ENCODE measurements around the gene C11orf68.
"Not testable (repeated sequence)": the region's sequence is repeated elsewhere in the genome, so short reads cannot be mapped to it uniquely, and the experiment has no call there.

Gene C11orf68

GRCh38 chr11:65918211-65919140 lies at the start of gene C11orf68:
TSS of gene C11orf68 (minus strand) at chr11:65919062. CDS start at chr11:65919031, 31 bp downstream.
- no peak for DNase-seq (ENCODE audit: low spot score)
- no peak for FAIRE-seq

- no peak for FAIRE-seq
- no peak for DNase-seq (ENCODE audit: low spot score)
Observed at GRCh38 chr11:65967329-65967934, 48.6 kb upstream of the C11orf68 start.

GRCh38 chr11:65965986-65966762 lies 47.3 kb upstream of the C11orf68 start:
- FAIRE-seq: no peak
- DNase-seq (ENCODE audit: low spot score): no peak

GRCh38 chr11:65964906-65965305 lies 46.0 kb upstream of the C11orf68 start:
- FAIRE-seq (no peak), DNase-seq (ENCODE audit: low spot score) (no peak)

GRCh38 chr11:65962141-65962564 lies 43.3 kb upstream of the C11orf68 start:
- no peak for DNase-seq (ENCODE audit: low spot score)
- no peak for FAIRE-seq

GRCh38 chr11:65961267-65962140 lies 42.6 kb upstream of the C11orf68 start, which contains the start of gene SART1:
TSS of gene SART1 (plus strand) at chr11:65961734. CDS start at chr11:65961781, 47 bp downstream.
- FAIRE-seq: peak; percentile 62
- DNase-seq (ENCODE audit: low spot score): peak; percentile 90

- FAIRE-seq: no peak
- no peak for DNase-seq (ENCODE audit: low spot score)
Observed at GRCh38 chr11:65960824-65961266, 42.0 kb upstream of the C11orf68 start.

GRCh38 chr11:65958774-65959420 lies 40.0 kb upstream of the C11orf68 start:
- FAIRE-seq (no peak), DNase-seq (ENCODE audit: low spot score) (no peak)

- DNase-seq (ENCODE audit: low spot score): no peak
- FAIRE-seq: no peak
Observed at GRCh38 chr11:65958291-65958690, 39.4 kb upstream of the C11orf68 start.

- no peak for DNase-seq (ENCODE audit: low spot score)
- no peak for FAIRE-seq
Observed at GRCh38 chr11:65954771-65955170, 35.9 kb upstream of the C11orf68 start.

- FAIRE-seq (no peak), DNase-seq (ENCODE audit: low spot score) (no peak)
Observed at GRCh38 chr11:65953471-65953870, 34.6 kb upstream of the C11orf68 start.

- DNase-seq (ENCODE audit: low spot score) (no peak), FAIRE-seq (no peak)
Observed at GRCh38 chr11:65952052-65952521, 33.2 kb upstream of the C11orf68 start.

- FAIRE-seq: not testable (repeated sequence)
Observed at GRCh38 chr11:65951641-65952040, 32.8 kb upstream of the C11orf68 start.

GRCh38 chr11:65950711-65951110 lies 31.8 kb upstream of the C11orf68 start:
- DNase-seq (ENCODE audit: low spot score); FAIRE-seq: not testable (repeated sequence)

More at GRCh38 chr11:65951641-65952040, 32.8 kb upstream of the C11orf68 start:
- not testable (repeated sequence) for DNase-seq (ENCODE audit: low spot score)

GRCh38 chr11:65947603-65948125 lies 28.8 kb upstream of the C11orf68 start:
- no peak for DNase-seq (ENCODE audit: low spot score)
- FAIRE-seq: no peak

GRCh38 chr11:65947133-65947532 lies 28.3 kb upstream of the C11orf68 start:
- no peak for DNase-seq (ENCODE audit: low spot score)
- no peak for FAIRE-seq

- FAIRE-seq (no peak), DNase-seq (ENCODE audit: low spot score) (no peak)
Observed at GRCh38 chr11:65946655-65947054, 27.8 kb upstream of the C11orf68 start.

GRCh38 chr11:65945941-65946558 lies 27.2 kb upstream of the C11orf68 start:
- DNase-seq (ENCODE audit: low spot score) (no peak), FAIRE-seq (no peak)

- DNase-seq (ENCODE audit: low spot score) (no peak), FAIRE-seq (no peak)
Observed at GRCh38 chr11:65945430-65945911, 26.6 kb upstream of the C11orf68 start, which contains the start of gene TSGA10IP. TSS of gene TSGA10IP (plus strand) at chr11:65945480. CDS start at chr11:65945676, 196 bp downstream.
